Calu3 (cell line): Measurements from ENCODE around the gene MAPK8IP3. TPM values are rescaled to one million over a fixed set of nuclear protein-coding genes. Genes with fewer than 3 reads are reported as not detected.
"Not testable (repeated sequence)": the region's sequence is repeated elsewhere in the genome, so short reads cannot be mapped to it uniquely, and the experiment has no call there.

Experiments
- BruUV-seq: library from RNA; stranded (reverse); fragments of 400-500 nt; replicated peaks from 2 replicates; lab custom pipeline; 2021; lab: Mats Ljungman, UMichigan
- CTCF ChIA-PET: fragments of 300-600 bp; sonication (Branson Sonifier 250); formaldehyde crosslinking; loops from one replicate; lab custom pipeline; 2022; ENCODE audit warnings: antibody characterized with exemption; lab: Charles Lee
- DNase-seq: peaks from one replicate; pipeline ENCODE4 v3.0.0; 2022
- H3K27ac Mint-ChIP-seq: one replicate; pipeline ENCODE4 v1.8.0; 2022; ENCODE audit warnings: mixed read lengths; ENCODE audit not compliant: unreplicated experiment
- H3K27me3 Mint-ChIP-seq: one replicate; pipeline ENCODE4 v1.8.0; 2022; ENCODE audit warnings: mixed read lengths; ENCODE audit not compliant: unreplicated experiment
- H3K36me3 Mint-ChIP-seq: one replicate; pipeline ENCODE4 v1.8.0; 2022; ENCODE audit warnings: mild to moderate bottlenecking, moderate library complexity, mixed read lengths; ENCODE audit not compliant: insufficient read depth, unreplicated experiment
- H3K4me1 Mint-ChIP-seq: one replicate; pipeline ENCODE4 v1.8.0; 2022; ENCODE audit warnings: mild to moderate bottlenecking, low read depth, mixed read lengths; ENCODE audit not compliant: unreplicated experiment
- H3K4me3 Mint-ChIP-seq: one replicate; pipeline ENCODE4 v1.8.0; 2022; ENCODE audit warnings: mild to moderate bottlenecking, low read depth, moderate library complexity, mixed read lengths; ENCODE audit not compliant: unreplicated experiment
- H3K9me3 Mint-ChIP-seq: one replicate; pipeline ENCODE4 v1.8.0; 2022; ENCODE audit warnings: low read depth, mixed read lengths; ENCODE audit not compliant: unreplicated experiment
- intact Hi-C: fragments of 100-400 bp; cut with micrococcal nuclease; formaldehyde crosslinking; loops from one replicate; pipeline ENCODE4 v1.10.0; 2022; ENCODE audit not compliant: unreplicated experiment
- total RNA-seq: library from RNA; stranded (reverse); gene quantifications from 2 replicates; pipeline ENCODE4 v1.2.3, GENCODE V29; 2022
- TF ChIP-seq, protein P1 (sequence below): fragments of 200-600 bp; IDR thresholded peaks from one replicate; pipeline ENCODE4 v1.8.0; 2022; ENCODE audit warnings: antibody characterized with exemption; ENCODE audit not compliant: unreplicated experiment

The MAPK8IP3 gene
- total RNA-seq, 1 experiment from 2014 or later: 110 TPM

DNA sequence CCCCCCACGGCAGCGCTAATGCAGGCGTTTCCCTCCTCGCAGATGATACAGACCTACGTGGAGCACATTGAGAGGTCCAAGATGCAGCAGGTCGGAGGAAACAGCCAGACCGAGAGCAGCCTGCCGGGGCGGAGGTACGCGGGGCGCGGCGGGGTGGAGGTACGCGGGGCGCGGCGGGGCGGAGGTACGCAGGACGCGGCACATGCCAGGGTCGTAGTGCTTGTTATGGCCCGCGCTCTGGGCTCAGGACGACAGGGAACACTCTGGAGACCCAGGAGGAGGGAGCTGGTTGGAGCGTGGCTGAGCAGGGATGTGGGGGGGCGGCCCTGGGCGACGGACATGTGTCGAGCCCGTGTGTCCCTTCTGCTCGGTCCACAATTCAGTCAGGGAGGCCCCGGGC lies 23.4 kb downstream of the MAPK8IP3 start:
- H3K4me1 Mint-ChIP-seq: no peaks in the 10 kb centered on the region
- no peaks in the 10 kb centered on the region for H3K27me3 Mint-ChIP-seq
- no peaks in the 10 kb centered on the region for H3K9me3 Mint-ChIP-seq
- no peak overlapping the region for H3K27ac Mint-ChIP-seq
- H3K4me3 Mint-ChIP-seq: no peak overlapping the region
- intact Hi-C loops: no loop called here
- TF ChIP-seq, protein P1, sequence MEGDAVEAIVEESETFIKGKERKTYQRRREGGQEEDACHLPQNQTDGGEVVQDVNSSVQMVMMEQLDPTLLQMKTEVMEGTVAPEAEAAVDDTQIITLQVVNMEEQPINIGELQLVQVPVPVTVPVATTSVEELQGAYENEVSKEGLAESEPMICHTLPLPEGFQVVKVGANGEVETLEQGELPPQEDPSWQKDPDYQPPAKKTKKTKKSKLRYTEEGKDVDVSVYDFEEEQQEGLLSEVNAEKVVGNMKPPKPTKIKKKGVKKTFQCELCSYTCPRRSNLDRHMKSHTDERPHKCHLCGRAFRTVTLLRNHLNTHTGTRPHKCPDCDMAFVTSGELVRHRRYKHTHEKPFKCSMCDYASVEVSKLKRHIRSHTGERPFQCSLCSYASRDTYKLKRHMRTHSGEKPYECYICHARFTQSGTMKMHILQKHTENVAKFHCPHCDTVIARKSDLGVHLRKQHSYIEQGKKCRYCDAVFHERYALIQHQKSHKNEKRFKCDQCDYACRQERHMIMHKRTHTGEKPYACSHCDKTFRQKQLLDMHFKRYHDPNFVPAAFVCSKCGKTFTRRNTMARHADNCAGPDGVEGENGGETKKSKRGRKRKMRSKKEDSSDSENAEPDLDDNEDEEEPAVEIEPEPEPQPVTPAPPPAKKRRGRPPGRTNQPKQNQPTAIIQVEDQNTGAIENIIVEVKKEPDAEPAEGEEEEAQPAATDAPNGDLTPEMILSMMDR: no peak
- DNase-seq: no peak
- BruUV-seq: no TSS peak
- CTCF ChIA-PET: no interaction called here
- H3K36me3 Mint-ChIP-seq: peaks cover 36% of the 10 kb centered on the region

DNA sequence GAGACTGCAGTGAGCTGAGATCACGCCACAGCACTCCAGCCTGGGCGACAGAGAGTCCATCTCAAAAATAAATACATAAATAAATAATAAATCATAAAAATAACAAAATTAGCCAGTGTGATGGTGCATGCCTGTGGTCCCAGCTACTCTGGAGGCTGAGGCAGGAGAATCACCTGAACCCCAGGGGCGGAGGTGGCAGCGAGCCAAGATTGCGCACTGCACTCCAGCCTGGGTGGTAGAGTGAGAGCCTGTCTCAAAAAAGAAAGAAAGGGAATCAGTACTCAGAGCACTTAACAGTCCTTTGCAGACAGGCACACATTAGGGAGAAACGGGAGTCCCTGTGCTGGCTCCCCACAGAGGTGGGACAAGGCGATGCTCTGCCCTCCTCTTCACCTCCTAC lies 25.1 kb downstream of the MAPK8IP3 start:
- Mint-ChIP-seq H3K27ac (no peak overlapping the region), H3K4me1 (no peaks in the 10 kb centered on the region), H3K4me3 (no peak overlapping the region), H3K27me3 (no peaks in the 10 kb centered on the region), H3K36me3 (peaks cover 36% of the 10 kb centered on the region), H3K9me3 (no peaks in the 10 kb centered on the region)
- no TSS peak for BruUV-seq
- TF ChIP-seq, protein P1: no peak
- intact Hi-C loops: no loop called here
- DNase-seq: no peak
- CTCF ChIA-PET: interaction anchor here (0.7 kb wide), 1 partner anchor 519 kb away, joined by 3 read pairs; no protein-coding TSS in a partner anchor

DNA sequence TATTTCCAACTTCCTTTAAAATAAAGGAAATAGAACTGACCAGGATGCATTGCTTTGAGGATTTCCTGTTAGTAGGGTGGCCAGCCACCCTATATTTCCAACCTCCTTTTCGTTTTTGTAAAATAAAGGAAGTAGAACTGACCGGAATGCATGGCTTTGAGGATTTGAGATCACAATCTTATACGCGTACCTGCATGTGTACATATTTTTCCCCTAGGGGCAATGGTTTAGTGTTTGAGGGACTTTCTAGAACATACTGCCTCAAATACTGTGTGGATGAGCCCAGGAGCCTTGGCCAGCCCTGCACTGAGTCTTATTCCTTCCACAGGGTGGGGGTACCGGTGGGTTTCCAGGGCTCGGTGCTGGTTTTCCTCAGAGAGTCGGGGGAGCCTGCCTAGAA lies 25.6 kb downstream of the MAPK8IP3 start:
- CTCF ChIA-PET: interaction anchor here (1.2 kb wide), 1 partner anchor 26 kb away, joined by 3 read pairs; the partner anchor contains the start of gene MAPK8IP3
- H3K4me1 Mint-ChIP-seq: no peaks in the 10 kb centered on the region
- no TSS peak for BruUV-seq
- no peak for DNase-seq
- H3K9me3 Mint-ChIP-seq: no peaks in the 10 kb centered on the region
- peaks cover 36% of the 10 kb centered on the region for H3K36me3 Mint-ChIP-seq
- H3K27ac Mint-ChIP-seq: no peak overlapping the region
- intact Hi-C loops: no loop called here
- TF ChIP-seq, protein P1: no peak
- H3K27me3 Mint-ChIP-seq: no peaks in the 10 kb centered on the region
- H3K4me3 Mint-ChIP-seq: no peak overlapping the region

DNA sequence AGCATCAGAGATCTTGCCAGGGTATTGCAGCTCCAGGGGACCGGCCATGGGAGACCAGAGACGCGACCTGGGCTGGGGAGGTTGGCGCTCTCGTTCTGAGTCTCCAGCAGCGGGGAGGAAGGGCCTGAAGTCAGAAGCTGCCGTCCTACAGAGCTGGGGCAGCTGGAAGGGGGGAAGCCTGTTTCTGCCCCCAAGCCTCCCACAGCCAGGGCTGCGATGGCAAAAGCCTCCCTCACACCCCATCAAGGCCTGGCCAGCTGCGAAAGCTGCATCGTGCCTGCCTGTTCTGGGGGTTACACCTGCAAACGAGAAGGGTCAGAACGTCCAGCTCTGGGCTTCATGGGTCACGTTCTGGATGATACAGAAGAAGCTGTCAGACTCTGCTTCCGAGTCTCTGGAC lies 26.1 kb downstream of the MAPK8IP3 start:
- TF ChIP-seq, protein P1: no peak
- Mint-ChIP-seq H3K9me3 (no peaks in the 10 kb centered on the region), H3K4me1 (no peaks in the 10 kb centered on the region), H3K4me3 (no peak overlapping the region), H3K27ac (no peak overlapping the region), H3K36me3 (peaks cover 31% of the 10 kb centered on the region), H3K27me3 (no peaks in the 10 kb centered on the region)
- no peak for DNase-seq
- intact Hi-C loops: no loop called here
- no TSS peak for BruUV-seq
- CTCF ChIA-PET: interaction anchor here (1.2 kb wide), 1 partner anchor 26 kb away, joined by 3 read pairs; the partner anchor contains the start of gene MAPK8IP3

GRCh38 chr16:1732551-1732987 lies 26.6 kb downstream of the MAPK8IP3 start:
- CTCF ChIA-PET: interaction anchor here (1.0 to 1.2 kb wide), 2 partner anchors 27 to 50 kb away, joined by 3 read pairs; partner anchors contain the start of genes MAPK8IP3, NUBP2 and SPSB3
- H3K9me3 Mint-ChIP-seq, intact Hi-C loops, H3K4me3 Mint-ChIP-seq, H3K27ac Mint-ChIP-seq, H3K4me1 Mint-ChIP-seq, BruUV-seq, H3K27me3 Mint-ChIP-seq, DNase-seq: not testable (repeated sequence)
- peaks cover 26% of the 10 kb centered on the region for H3K36me3 Mint-ChIP-seq
